ENCODE data around the gene UST.

DNA sequence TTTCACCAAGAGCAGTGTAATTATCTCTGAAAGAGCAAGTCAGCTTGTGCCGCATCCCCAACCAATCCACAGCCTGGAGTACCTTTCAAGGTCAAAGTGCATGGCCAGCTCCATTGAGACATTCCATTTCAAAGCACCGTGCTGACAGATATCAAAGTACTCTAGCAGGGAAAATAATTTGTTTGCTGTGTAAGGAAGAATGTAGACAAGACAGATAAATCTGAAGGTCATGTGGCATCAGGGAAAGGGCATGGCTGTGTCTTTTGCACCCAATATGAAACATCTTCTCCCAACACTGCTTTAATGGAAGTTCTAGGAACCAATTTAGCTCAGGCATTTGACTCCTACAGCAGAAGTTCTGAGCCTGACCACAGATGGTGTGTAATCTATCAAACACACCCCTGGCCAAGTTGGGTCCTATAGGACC is 328.0 kb downstream of the UST start:
- TF ChIP-seq CTCF (conservative IDR thresholded peaks at IDR 0.05; ENCODE audit: low read length) (no peak), EZH2phosphoT487 (IDR thresholded peaks at IDR 0.05; ENCODE audit: borderline replicate concordance) (no peak)

Data from Loucy (cell line).